Left ventricle myocardium inferior (tissue), 1 donor: ENCODE data around the gene NLRC5. TPM values are rescaled to one million over a fixed set of nuclear protein-coding genes. Genes with fewer than 3 reads are reported as not detected.
"Not testable (repeated sequence)": the region's sequence is repeated elsewhere in the genome, so short reads cannot be mapped to it uniquely, and the experiment has no call there.

Experiments used
- DNase-seq: peaks from one replicate; pipeline ENCODE4 v3.0.0-alpha.2; 2020
- H3K27ac ChIP-seq: fragments of 200-600 bp; replicated peaks from 2 replicates; pipeline ENCODE4 v1.8.0; 2021
- H3K27me3 ChIP-seq: fragments of 200-600 bp; 2 replicates; pipeline ENCODE4 v1.8.0; 2021; ENCODE audit warnings: low read depth
- H3K36me3 ChIP-seq: fragments of 200-600 bp; 2 replicates; pipeline ENCODE4 v1.8.0; 2021
- H3K4me1 ChIP-seq: fragments of 200-600 bp; 2 replicates; pipeline ENCODE4 v1.8.0; 2021
- H3K4me3 ChIP-seq: fragments of 200-600 bp; 2 replicates; pipeline ENCODE4 v1.8.0; 2021; ENCODE audit warnings: mild to moderate bottlenecking, moderate library complexity
- H3K9me3 ChIP-seq: fragments of 200-600 bp; replicated peaks from 2 replicates; pipeline ENCODE4 v1.8.0; 2021
- intact Hi-C: fragments of 100-400 bp; cut with micrococcal nuclease; formaldehyde crosslinking; loops from one replicate; pipeline ENCODE4 v1.11.0; 2022
- total RNA-seq: library from RNA; stranded (reverse); fragmentation: NEBNext Ultra II Directional; extraction: Animal tissue kit (Norgen Biotek cat#: 25700); gene quantifications from one replicate; pipeline ENCODE4 v1.2.1, GENCODE V29; 2021
- TF ChIP-seq, protein P1 (sequence below): fragments of 200-600 bp; IDR thresholded peaks from 2 replicates; pipeline ENCODE4 v1.8.0; 2021; ENCODE audit warnings: antibody characterized with exemption, mild to moderate bottlenecking, borderline replicate concordance
- donor health status: DM: no; HTN: yes; CAD: no; lungs with severe emphysema.

Gene NLRC5
- total RNA-seq, 1 donor from 2014 or later = 6.6 TPM

GRCh38 chr16:56969769-56970168, 19.6 kb upstream of the NLRC5 start:
- Histone ChIP-seq H3K9me3 (no peaks in the 10 kb centered on the region), H3K4me3 (no peak overlapping the region), H3K36me3 (no peaks in the 10 kb centered on the region), H3K4me1 (peaks cover 23% of the 10 kb centered on the region), H3K27me3 (no peaks in the 10 kb centered on the region), H3K27ac (no peak overlapping the region)
- intact Hi-C loops = no loop called here
- TF ChIP-seq, protein P1, sequence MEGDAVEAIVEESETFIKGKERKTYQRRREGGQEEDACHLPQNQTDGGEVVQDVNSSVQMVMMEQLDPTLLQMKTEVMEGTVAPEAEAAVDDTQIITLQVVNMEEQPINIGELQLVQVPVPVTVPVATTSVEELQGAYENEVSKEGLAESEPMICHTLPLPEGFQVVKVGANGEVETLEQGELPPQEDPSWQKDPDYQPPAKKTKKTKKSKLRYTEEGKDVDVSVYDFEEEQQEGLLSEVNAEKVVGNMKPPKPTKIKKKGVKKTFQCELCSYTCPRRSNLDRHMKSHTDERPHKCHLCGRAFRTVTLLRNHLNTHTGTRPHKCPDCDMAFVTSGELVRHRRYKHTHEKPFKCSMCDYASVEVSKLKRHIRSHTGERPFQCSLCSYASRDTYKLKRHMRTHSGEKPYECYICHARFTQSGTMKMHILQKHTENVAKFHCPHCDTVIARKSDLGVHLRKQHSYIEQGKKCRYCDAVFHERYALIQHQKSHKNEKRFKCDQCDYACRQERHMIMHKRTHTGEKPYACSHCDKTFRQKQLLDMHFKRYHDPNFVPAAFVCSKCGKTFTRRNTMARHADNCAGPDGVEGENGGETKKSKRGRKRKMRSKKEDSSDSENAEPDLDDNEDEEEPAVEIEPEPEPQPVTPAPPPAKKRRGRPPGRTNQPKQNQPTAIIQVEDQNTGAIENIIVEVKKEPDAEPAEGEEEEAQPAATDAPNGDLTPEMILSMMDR = no peak
- DNase-seq = no peak

DNA sequence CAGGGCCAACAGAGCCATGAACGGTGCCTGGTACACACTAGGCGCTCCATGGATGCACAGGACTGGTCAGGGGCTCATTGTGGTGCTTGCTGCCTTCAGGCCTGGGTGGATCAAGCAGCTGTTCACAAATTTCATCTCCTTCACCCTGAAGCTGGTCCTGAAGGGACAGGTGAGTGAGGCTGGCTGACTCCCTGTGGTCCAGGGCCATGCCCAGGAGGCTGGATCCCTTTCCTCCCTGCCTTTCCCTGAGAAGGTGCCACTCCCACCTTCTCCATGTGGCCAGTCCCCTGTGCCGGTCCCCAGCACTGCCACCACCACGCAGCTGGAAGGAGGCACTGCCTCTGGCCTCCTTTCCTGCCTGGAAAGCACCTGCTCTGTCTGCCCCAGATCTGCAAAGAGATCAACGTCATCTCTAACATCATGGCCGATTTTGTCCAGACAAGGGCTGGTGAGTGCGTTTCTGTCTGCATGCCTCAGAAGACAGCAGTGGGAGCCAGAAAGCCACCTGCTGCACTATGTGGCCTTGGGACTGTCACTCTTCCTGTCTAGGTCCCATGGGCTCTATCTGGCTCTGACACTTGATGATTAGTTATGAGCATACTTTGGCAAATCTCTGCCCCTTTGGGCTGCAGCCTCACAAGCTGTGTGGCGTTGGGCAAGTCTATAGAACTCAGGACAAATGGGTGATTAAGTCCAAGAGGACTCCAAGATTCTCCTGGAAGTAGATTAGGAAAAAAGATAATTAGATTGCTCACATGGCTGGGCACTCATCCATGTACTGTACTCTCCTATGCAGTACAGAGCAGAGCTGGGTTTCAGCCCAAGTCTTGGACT, 18.2 kb upstream of the NLRC5 start:
- DNase-seq = no peak

DNA sequence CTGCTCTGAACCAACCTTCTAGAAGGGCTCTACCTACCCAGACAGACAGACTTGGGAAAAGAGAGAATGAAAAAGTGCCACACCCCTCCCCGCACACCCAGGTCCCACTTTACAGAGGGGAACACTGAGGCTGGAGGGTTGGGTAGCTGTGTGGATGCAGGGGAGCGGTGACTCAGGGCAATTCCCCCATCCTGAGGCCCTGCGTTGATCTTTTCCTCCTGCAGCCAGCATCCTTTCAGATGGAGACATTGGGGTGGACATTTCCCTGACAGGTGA, 17.7 kb upstream of the NLRC5 start:
- TF ChIP-seq, protein P1 = no peak
- Histone ChIP-seq H3K4me1 (peaks cover 7% of the 10 kb centered on the region), H3K27ac (no peak overlapping the region), H3K27me3 (no peaks in the 10 kb centered on the region), H3K36me3 (no peaks in the 10 kb centered on the region), H3K4me3 (no peak overlapping the region), H3K9me3 (no peaks in the 10 kb centered on the region)
- no peak for DNase-seq
- intact Hi-C loops = no loop called here

More for the DNA sequence above, 18.2 kb upstream of the NLRC5 start:
- intact Hi-C loops = no loop called here
- no peaks in the 10 kb centered on the region for H3K36me3 ChIP-seq
- TF ChIP-seq, protein P1 = no peak
- H3K9me3 ChIP-seq = no peaks in the 10 kb centered on the region
- H3K4me3 ChIP-seq = no peak overlapping the region
- H3K4me1 ChIP-seq = peaks cover 10% of the 10 kb centered on the region
- H3K27me3 ChIP-seq = no peaks in the 10 kb centered on the region
- H3K27ac ChIP-seq = no peak overlapping the region

- H3K27ac ChIP-seq = no peak overlapping the region
- H3K4me3 ChIP-seq = no peak overlapping the region
- intact Hi-C loops = no loop called here
- no peaks in the 10 kb centered on the region for H3K27me3 ChIP-seq
- H3K4me1 ChIP-seq = peaks cover 7% of the 10 kb centered on the region
- DNase-seq = no peak
- H3K9me3 ChIP-seq = no peaks in the 10 kb centered on the region
- H3K36me3 ChIP-seq = no peaks in the 10 kb centered on the region
- TF ChIP-seq, protein P1 = no peak
These were observed 16.7 kb upstream of the NLRC5 start for GRCh38 chr16:56972403-56973293.

GRCh38 chr16:56973294-56973689, 16.1 kb upstream of the NLRC5 start:
- intact Hi-C loops = no loop called here
- DNase-seq = no peak

GRCh38 chr16:56973899-56974298, 15.5 kb upstream of the NLRC5 start:
- H3K36me3 ChIP-seq, H3K4me1 ChIP-seq, DNase-seq, H3K9me3 ChIP-seq, H3K27me3 ChIP-seq, intact Hi-C loops, H3K4me3 ChIP-seq, H3K27ac ChIP-seq: not testable (repeated sequence)

More at GRCh38 chr16:56973294-56973689, 16.1 kb upstream of the NLRC5 start:
- Histone ChIP-seq H3K27me3 (no peaks in the 10 kb centered on the region), H3K27ac (no peak overlapping the region), H3K4me1 (peaks cover 7% of the 10 kb centered on the region), H3K9me3 (no peaks in the 10 kb centered on the region), H3K36me3 (no peaks in the 10 kb centered on the region), H3K4me3 (no peak overlapping the region)
- TF ChIP-seq, protein P1 = no peak
